ENCODE data around the gene SEMA5A. TPM values are rescaled to one million over a fixed set of nuclear protein-coding genes. Genes with fewer than 3 reads are reported as not detected.

Gene SEMA5A
- total and polyA plus RNA-seq, 2 of the 13 experiments (the other 11 are each of a cell fraction or from before 2014, with no cell fraction given), result 0.01 TPM; not detected in 1

DNA sequence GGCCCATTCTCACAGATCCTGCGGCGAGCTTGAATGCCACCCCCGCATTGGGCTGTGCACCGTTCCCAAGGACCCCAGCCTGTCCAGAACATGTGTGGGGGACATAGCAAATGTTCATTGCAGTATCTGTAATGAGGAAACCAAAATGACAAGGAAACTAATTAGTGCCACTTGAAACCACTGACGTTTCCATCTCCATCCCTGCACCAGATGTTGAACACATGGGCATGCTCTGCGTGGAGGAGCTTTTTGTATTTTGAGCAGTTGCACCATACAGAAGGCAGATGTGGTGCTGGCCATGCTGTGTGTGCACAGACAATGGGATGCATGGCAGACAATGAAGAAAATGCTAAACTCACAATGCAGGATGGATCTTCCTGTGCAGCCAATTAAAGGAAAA lies 437.7 kb downstream of the SEMA5A start:
- Histone ChIP-seq H3K4me2 (ENCODE audit: low read depth, low read length) (no peak overlapping the region), H3K9ac (ENCODE audit: insufficient read depth, low read depth, low read length) (no peak overlapping the region), H3K27me3 (ENCODE audit: control insufficient read depth in 1 of 2, insufficient read depth in 2 of 2, low read length in 2 of 2) (no peaks in the 10 kb centered on the region), H3K4me3 (replicated peaks in 1 of 3; ENCODE audit: insufficient read depth in 1 of 3, low read depth in 2 of 3, low read length in 3 of 3) (no peak overlapping the region), H4K20me1 (ENCODE audit: insufficient read depth, low read length) (no peaks in the 10 kb centered on the region), H3K9me3 (ENCODE audit: low read length) (peaks cover 64% of the 10 kb centered on the region), H3K27ac (ENCODE audit: extremely low read length, insufficient read depth, low read length) (no peak overlapping the region), H3K4me1 (ENCODE audit: insufficient read depth, low read length) (no peaks in the 10 kb centered on the region), H2AFZ (ENCODE audit: low read length) (no peak overlapping the region), H3K79me2 (ENCODE audit: insufficient read depth, low read length) (no peaks in the 10 kb centered on the region), H3K36me3 (replicated peaks in 1 of 2; ENCODE audit: control insufficient read depth in 1 of 2, insufficient read depth in 2 of 2, low read length in 2 of 2) (no peaks in the 10 kb centered on the region)
- WGBS (ENCODE audit: low lambda C conversion rate), result 46% methylated on average over 6 of the region's 6 CpGs
- POLR2A ChIA-PET, result no interaction called here
- no peak for ATAC-seq
- TF ChIP-seq SNRNP70 (IDR thresholded peaks at IDR 0.05; ENCODE audit: low read depth, low read length) (no peak), PTBP1 (IDR thresholded peaks at IDR 0.05; ENCODE audit: low read depth, low read length, poor library complexity, severe bottlenecking) (no peak), MAFK (conservative IDR thresholded peaks at IDR 0.05 in 1 of 2, IDR thresholded peaks at IDR 0.05 in 1 of 2; ENCODE audit: low read length in 2 of 2) (no peak)
- in situ Hi-C loops (cut with HindIII; ENCODE audit: extremely low pct_ligation_motif_present, low pct_unique_long_range_greater_than_20kb), result no loop called here
- intact Hi-C loops (cut with micrococcal nuclease; ENCODE audit: unreplicated experiment), result no loop called here
- DNase-seq (ENCODE audit: low spot score), result no peak
- CTCF ChIA-PET (ENCODE audit: low intra/inter-chr PET ratio, low total read pairs), result no interaction called here
- no peak for FAIRE-seq
- BruUV-seq (replicated peaks), result no TSS peak

DNA sequence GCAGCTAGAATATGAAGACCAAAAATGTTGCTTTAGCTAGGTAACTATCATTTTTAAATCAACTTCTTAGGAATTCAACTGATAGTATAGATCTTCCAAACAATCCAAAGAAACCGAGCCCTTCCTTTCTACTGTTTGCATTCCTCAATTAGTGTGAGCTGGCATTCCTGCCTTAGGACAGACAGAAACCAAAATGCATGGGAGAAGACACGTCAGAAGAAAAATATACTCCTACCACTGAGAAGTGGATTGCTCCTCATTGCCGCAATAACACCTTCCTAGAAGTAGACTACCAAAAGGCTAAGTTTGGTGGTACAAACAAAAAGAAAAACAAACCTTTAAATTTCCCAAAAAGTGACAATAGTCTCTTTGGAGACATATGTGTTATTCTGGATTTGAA lies 440.0 kb downstream of the SEMA5A start:
- Histone ChIP-seq H3K79me2 (ENCODE audit: insufficient read depth, low read length) (no peaks in the 10 kb centered on the region), H3K36me3 (replicated peaks in 1 of 2; ENCODE audit: control insufficient read depth in 1 of 2, insufficient read depth in 2 of 2, low read length in 2 of 2) (no peaks in the 10 kb centered on the region), H3K27me3 (ENCODE audit: control insufficient read depth in 1 of 2, insufficient read depth in 2 of 2, low read length in 2 of 2) (no peaks in the 10 kb centered on the region), H3K4me1 (ENCODE audit: insufficient read depth, low read length) (no peaks in the 10 kb centered on the region), H3K4me2 (ENCODE audit: low read depth, low read length) (no peak overlapping the region), H2AFZ (ENCODE audit: low read length) (no peak overlapping the region), H4K20me1 (ENCODE audit: insufficient read depth, low read length) (no peaks in the 10 kb centered on the region), H3K27ac (ENCODE audit: extremely low read length, insufficient read depth, low read length) (no peak overlapping the region), H3K9ac (ENCODE audit: insufficient read depth, low read depth, low read length) (no peak overlapping the region), H3K9me3 (ENCODE audit: low read length) (peaks cover 55% of the 10 kb centered on the region), H3K4me3 (replicated peaks in 1 of 3; ENCODE audit: insufficient read depth in 1 of 3, low read depth in 2 of 3, low read length in 3 of 3) (no peak overlapping the region)
- FAIRE-seq, result no peak
- no peak for DNase-seq (ENCODE audit: low spot score)
- WGBS (ENCODE audit: low lambda C conversion rate), result 19% methylated on average over 3 of the region's 3 CpGs
- ChIA-PET POLR2A (no interaction called here), CTCF (ENCODE audit: low intra/inter-chr PET ratio, low total read pairs) (no interaction called here)
- TF ChIP-seq ZNF362 (CRISPR knock-in tag; IDR thresholded peaks at IDR 0.05; ENCODE audit: borderline replicate concordance), result no peak
- TF ChIP-seq CBX5 (CRISPR knock-in tag; IDR thresholded peaks at IDR 0.05; ENCODE audit: borderline replicate concordance), result no peak
- no peak for TF ChIP-seq NBN (conservative IDR thresholded peaks at IDR 0.05)
- TF ChIP-seq TFDP2 (CRISPR knock-in tag; IDR thresholded peaks at IDR 0.05), result no peak
- no peak for TF ChIP-seq ZNF891 (CRISPR knock-in tag; IDR thresholded peaks at IDR 0.05)
- TF ChIP-seq GLMP (CRISPR knock-in tag; IDR thresholded peaks at IDR 0.05; ENCODE audit: borderline replicate concordance), result no peak
- no peak for TF ChIP-seq FOXO1 (CRISPR knock-in tag; IDR thresholded peaks at IDR 0.05)
- TF ChIP-seq BORCS8-MEF2B (CRISPR knock-in tag; IDR thresholded peaks at IDR 0.05), result no peak
- no peak for TF ChIP-seq KAT2B (IDR thresholded peaks at IDR 0.05; ENCODE audit: borderline replicate concordance, low read depth, low read length)
- ATAC-seq, result no peak
- intact Hi-C loops (cut with micrococcal nuclease; ENCODE audit: unreplicated experiment), result no loop called here
- in situ Hi-C loops (cut with HindIII; ENCODE audit: extremely low pct_ligation_motif_present, low pct_unique_long_range_greater_than_20kb), result no loop called here
- no TSS peak for BruUV-seq (replicated peaks)
